NOMO-1 (cell line): ENCODE data around the gene TMEM200B.
"Not testable (repeated sequence)": the region's sequence is repeated elsewhere in the genome, so short reads cannot be mapped to it uniquely, and the experiment has no call there.

Experiments used
- DNase-seq, 2 experiments: peaks; one replicate each; lab custom pipeline; 2025; ENCODE audit not compliant: unreplicated experiment in 2 of 2; lab: John Stamatoyannopoulos, UW

Gene TMEM200B

GRCh38 chr1:29136391-29136915 lies 12.8 kb upstream of the TMEM200B start:
- DNase-seq: no peak

GRCh38 chr1:29134695-29135028 lies 11.0 kb upstream of the TMEM200B start:
- no peak for DNase-seq

GRCh38 chr1:29133861-29134694 lies 10.4 kb upstream of the TMEM200B start:
- no peak for DNase-seq

GRCh38 chr1:29131056-29131455 lies 7.4 kb upstream of the TMEM200B start:
- not testable (repeated sequence) for DNase-seq

- DNase-seq: no peak
Observed at GRCh38 chr1:29129916-29130315, 6.2 kb upstream of the TMEM200B start.

- DNase-seq: no peak
Observed at GRCh38 chr1:29128739-29129138, 5.0 kb upstream of the TMEM200B start.

- no peak for DNase-seq
Observed at GRCh38 chr1:29126198-29126597, 2.5 kb upstream of the TMEM200B start.

- no peak for DNase-seq
Observed at GRCh38 chr1:29125788-29126187, 2.1 kb upstream of the TMEM200B start.

GRCh38 chr1:29125237-29125641 lies 1.5 kb upstream of the TMEM200B start:
- DNase-seq: no peak

- DNase-seq: no peak
Observed at GRCh38 chr1:29124366-29125236, 898 bp upstream of the TMEM200B start.

- DNase-seq: no peak
Observed at GRCh38 chr1:29123053-29123886, 433 bp downstream of the TMEM200B start.

- no peak for DNase-seq
Observed at GRCh38 chr1:29122682-29123052, 1.0 kb downstream of the TMEM200B start.

- DNase-seq: no peak
Observed at GRCh38 chr1:29121936-29122681, 1.6 kb downstream of the TMEM200B start.

GRCh38 chr1:29121516-29121935 lies 2.2 kb downstream of the TMEM200B start:
- DNase-seq: no peak

GRCh38 chr1:29120947-29121485 lies 2.7 kb downstream of the TMEM200B start:
- DNase-seq: peak; percentile 30 to 50

GRCh38 chr1:29120367-29120766 lies 3.3 kb downstream of the TMEM200B start:
- no peak for DNase-seq

GRCh38 chr1:29119121-29119929 lies 4.4 kb downstream of the TMEM200B start:
- DNase-seq: no peak

GRCh38 chr1:29117381-29117780 lies 6.3 kb downstream of the TMEM200B start:
- no peak for DNase-seq

- DNase-seq: no peak
Observed at GRCh38 chr1:29114654-29115053, 9.0 kb downstream of the TMEM200B start.
